K562 (cell line): ENCODE measurements around the gene HSPB6. TPM values are rescaled to one million over a fixed set of nuclear protein-coding genes. Genes with fewer than 3 reads are reported as not detected.
A peak's percentile ranks its signal among the peaks of the same experiment; 100 is the strongest.

Source experiments
- CREB1 ChIP-seq, 2 experiments: sonication (generic) in 1 of 2; formaldehyde crosslinking in 1 of 2; IDR thresholded peaks; 2 replicates each; pipeline versions ENCODE4 v1.6.1 to v1.8.0; 2012 to 2022; ENCODE audit warnings: inconsistent platforms in 1 of 2, mild to moderate bottlenecking in 1 of 2, missing genetic modification reagents in 1 of 2, moderate library complexity in 1 of 2
- DDX20 ChIP-seq: fragments of 450-650 bp; IDR thresholded peaks from 2 replicates; pipeline ENCODE4 v1.6.1; 2016; ENCODE audit warnings: missing genetic modification characterization, low read depth, mild to moderate bottlenecking, missing compliant biosample characterization, moderate library complexity
- DNMT1 ChIP-seq: fragments of 450-650 bp; IDR thresholded peaks from 2 replicates; pipeline ENCODE4 v1.6.1; 2016; ENCODE audit warnings: antibody characterized with exemption, mild to moderate bottlenecking
- E2F1 ChIP-seq: sonication (generic); formaldehyde crosslinking; IDR thresholded peaks from 2 replicates; pipeline ENCODE4 v1.8.1; 2023; ENCODE audit warnings: mild to moderate bottlenecking, missing genetic modification reagents, moderate library complexity
- ESRRB ChIP-seq: fragments of 250-450 bp; sonication (Bioruptor Pico); IDR thresholded peaks from 2 replicates; pipeline ENCODE4 v1.5.0; 2020; ENCODE audit warnings: mild to moderate bottlenecking, moderate library complexity, borderline replicate concordance
- ID3 ChIP-seq, 2 experiments: fragments of 250-450 bp in 1 of 2; fragments of 450-650 bp in 1 of 2; sonication (Bioruptor Pico) in 1 of 2; IDR thresholded peaks; 2 replicates each; pipeline versions ENCODE4 v1.6.1 to v1.8.0; 2016 to 2021; ENCODE audit warnings: mild to moderate bottlenecking in 2 of 2, moderate library complexity in 2 of 2, missing compliant biosample characterization in 1 of 2, missing genetic modification characterization in 1 of 2
- POLR2AphosphoS5 ChIP-seq: IDR thresholded peaks from 2 replicates; pipeline ENCODE4 v1.6.1; 2011; ENCODE audit warnings: mild to moderate bottlenecking, low read depth, low read length, moderate library complexity; ENCODE audit not compliant: control insufficient read depth, insufficient read depth
- SMAD2 ChIP-seq: fragments of 150-350 bp; IDR thresholded peaks from 2 replicates; pipeline ENCODE4 v1.6.1; 2014; ENCODE audit warnings: low read depth, mild to moderate bottlenecking, low read length
- SMARCB1 ChIP-seq: IDR thresholded peaks from 2 replicates; pipeline ENCODE4 v1.6.1; 2011; ENCODE audit warnings: improper control_type of control experiment, low read depth; ENCODE audit not compliant: insufficient read length
- ZNF23 ChIP-seq: fragments of 250-450 bp; sonication (Bioruptor Pico); IDR thresholded peaks from 2 replicates; pipeline ENCODE4 v1.4.0; 2020; ENCODE audit warnings: mild to moderate bottlenecking
- polyA plus RNA-seq, 8 experiments: library from polyadenylated mRNA; depleted of rRNA in 4 of 8; stranded (reverse) in 5 of 8; unstranded in 3 of 8; fragments of >200 nt; fragmentation: Nextera tagmentation in 2 of 8; fragmentation: Illumina TruSeq in 1 of 8; extraction: Ambion mirVana in 2 of 8; extraction: Trizol in 1 of 8; gene quantifications; 2 replicates each; pipeline versions ENCODE4 v1.2.1 to v1.2.3, GENCODE V29; 2011 to 2014; ENCODE audit warnings: inconsistent platforms in 1 of 8, missing spikeins in 1 of 8
- total RNA-seq, 7 experiments: library from RNA; depleted of rRNA in 6 of 7; stranded (reverse); fragments of >200 nt in 6 of 7; fragmentation: Illumina TruSeq in 2 of 7; extraction: Trizol in 2 of 7; gene quantifications; 2 replicates each; pipeline versions ENCODE4 v1.2.1 to v1.2.3, GENCODE V29; 2011 to 2021; ENCODE audit warnings: low replicate concordance in 1 of 7
- TF ChIP-seq, protein P1 (sequence below), 2 experiments: fragments of 450-650 bp; IDR thresholded peaks; 2 replicates each; pipeline ENCODE4 v1.6.1; 2018; ENCODE audit warnings: mild to moderate bottlenecking in 2 of 2, low read depth in 1 of 2; ENCODE audit not compliant: partially characterized antibody in 2 of 2
- TF ChIP-seq, protein P2 (sequence below), 2 experiments: IDR thresholded peaks; 2 replicates each; pipeline ENCODE4 v1.6.1; 2011; ENCODE audit warnings: borderline replicate concordance in 1 of 2, control low read depth in 1 of 2, low read depth in 1 of 2, low read length in 1 of 2, mild to moderate bottlenecking in 1 of 2, mixed read lengths in 1 of 2, moderate library complexity in 1 of 2; ENCODE audit not compliant: insufficient read depth in 1 of 2, insufficient read length in 1 of 2, poor library complexity in 1 of 2, severe bottlenecking in 1 of 2; ENCODE audit errors: extremely low read depth in 1 of 2
- TF ChIP-seq, protein P3 (sequence below): sonication (generic); formaldehyde crosslinking; IDR thresholded peaks from 2 replicates; pipeline ENCODE4 v1.8.0; 2022; ENCODE audit warnings: missing genetic modification reagents, mild to moderate bottlenecking, borderline replicate concordance

The HSPB6 gene
- total and polyA plus RNA-seq, 9 of the 15 experiments (the other 6 are each of a cell fraction or from before 2014, with no cell fraction given): 0.55 TPM; not detected in 8

DNA sequence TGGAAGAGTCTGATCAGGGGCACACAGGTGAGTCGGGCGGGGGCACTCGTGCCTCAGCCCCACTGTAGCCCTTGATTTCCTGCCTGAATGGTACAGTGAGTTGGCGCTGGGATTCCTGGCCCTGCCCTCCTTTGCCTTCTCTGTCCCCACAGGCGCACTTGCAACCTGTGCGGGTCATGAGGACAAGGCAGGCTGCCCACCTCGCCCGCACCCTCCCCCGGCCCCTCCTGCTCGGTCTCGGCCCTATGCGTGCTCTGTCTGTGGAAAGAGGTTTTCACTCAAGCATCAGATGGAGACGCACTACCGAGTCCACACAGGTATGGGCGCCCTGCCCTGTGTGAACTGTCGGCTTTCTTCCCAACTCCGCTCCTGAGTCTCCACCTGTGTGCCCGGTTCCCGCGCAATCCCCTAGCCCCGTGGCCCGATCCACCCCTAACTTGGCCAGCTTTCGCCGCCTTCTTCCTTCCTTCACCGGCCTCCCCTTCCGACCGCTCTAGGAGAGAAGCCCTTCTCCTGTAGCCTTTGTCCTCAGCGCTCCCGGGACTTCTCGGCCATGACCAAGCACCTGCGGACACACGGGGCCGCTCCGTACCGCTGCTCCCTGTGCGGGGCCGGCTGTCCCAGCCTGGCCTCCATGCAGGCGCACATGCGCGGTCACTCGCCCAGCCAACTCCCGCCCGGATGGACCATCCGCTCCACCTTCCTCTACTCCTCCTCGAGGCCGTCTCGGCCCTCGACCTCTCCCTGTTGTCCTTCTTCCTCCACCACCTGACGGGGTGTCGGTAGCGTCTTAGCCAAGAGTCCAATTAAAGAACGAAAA lies 40.6 kb downstream of the HSPB6 start (continued):
- TF ChIP-seq, protein P1, sequence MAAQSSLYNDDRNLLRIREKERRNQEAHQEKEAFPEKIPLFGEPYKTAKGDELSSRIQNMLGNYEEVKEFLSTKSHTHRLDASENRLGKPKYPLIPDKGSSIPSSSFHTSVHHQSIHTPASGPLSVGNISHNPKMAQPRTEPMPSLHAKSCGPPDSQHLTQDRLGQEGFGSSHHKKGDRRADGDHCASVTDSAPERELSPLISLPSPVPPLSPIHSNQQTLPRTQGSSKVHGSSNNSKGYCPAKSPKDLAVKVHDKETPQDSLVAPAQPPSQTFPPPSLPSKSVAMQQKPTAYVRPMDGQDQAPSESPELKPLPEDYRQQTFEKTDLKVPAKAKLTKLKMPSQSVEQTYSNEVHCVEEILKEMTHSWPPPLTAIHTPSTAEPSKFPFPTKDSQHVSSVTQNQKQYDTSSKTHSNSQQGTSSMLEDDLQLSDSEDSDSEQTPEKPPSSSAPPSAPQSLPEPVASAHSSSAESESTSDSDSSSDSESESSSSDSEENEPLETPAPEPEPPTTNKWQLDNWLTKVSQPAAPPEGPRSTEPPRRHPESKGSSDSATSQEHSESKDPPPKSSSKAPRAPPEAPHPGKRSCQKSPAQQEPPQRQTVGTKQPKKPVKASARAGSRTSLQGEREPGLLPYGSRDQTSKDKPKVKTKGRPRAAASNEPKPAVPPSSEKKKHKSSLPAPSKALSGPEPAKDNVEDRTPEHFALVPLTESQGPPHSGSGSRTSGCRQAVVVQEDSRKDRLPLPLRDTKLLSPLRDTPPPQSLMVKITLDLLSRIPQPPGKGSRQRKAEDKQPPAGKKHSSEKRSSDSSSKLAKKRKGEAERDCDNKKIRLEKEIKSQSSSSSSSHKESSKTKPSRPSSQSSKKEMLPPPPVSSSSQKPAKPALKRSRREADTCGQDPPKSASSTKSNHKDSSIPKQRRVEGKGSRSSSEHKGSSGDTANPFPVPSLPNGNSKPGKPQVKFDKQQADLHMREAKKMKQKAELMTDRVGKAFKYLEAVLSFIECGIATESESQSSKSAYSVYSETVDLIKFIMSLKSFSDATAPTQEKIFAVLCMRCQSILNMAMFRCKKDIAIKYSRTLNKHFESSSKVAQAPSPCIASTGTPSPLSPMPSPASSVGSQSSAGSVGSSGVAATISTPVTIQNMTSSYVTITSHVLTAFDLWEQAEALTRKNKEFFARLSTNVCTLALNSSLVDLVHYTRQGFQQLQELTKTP (IDR thresholded peaks at IDR 0.05; ENCODE audit: low read depth in 1 of 2, partially characterized antibody in 2 of 2): no peak
- TF ChIP-seq, protein P2, sequence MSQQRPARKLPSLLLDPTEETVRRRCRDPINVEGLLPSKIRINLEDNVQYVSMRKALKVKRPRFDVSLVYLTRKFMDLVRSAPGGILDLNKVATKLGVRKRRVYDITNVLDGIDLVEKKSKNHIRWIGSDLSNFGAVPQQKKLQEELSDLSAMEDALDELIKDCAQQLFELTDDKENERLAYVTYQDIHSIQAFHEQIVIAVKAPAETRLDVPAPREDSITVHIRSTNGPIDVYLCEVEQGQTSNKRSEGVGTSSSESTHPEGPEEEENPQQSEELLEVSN (IDR thresholded peaks at IDR 0.05; ENCODE audit: borderline replicate concordance in 1 of 2, extremely low read depth in 1 of 2, insufficient read depth in 1 of 2, insufficient read length in 1 of 2, low read depth in 1 of 2, low read length in 1 of 2, poor library complexity in 1 of 2, severe bottlenecking in 1 of 2): peak; percentile 83 to 87
- TF ChIP-seq DDX20 (tag) (no peak), SMARCB1 (no peak), ZNF23 (CRISPR knock-in tag) (no peak), E2F1 (CRISPR knock-in tag) (no peak), ID3 (CRISPR knock-in tag; IDR thresholded peaks at IDR 0.05) (no peak), ID3 (tag; IDR thresholded peaks at IDR 0.05) (peak; percentile 67; the same call in 1 of the 2 replicates), CREB1 (IDR thresholded peaks at IDR 0.05) (no peak), CREB1 (CRISPR knock-in tag; IDR thresholded peaks at IDR 0.05) (no peak; the same call in 1 of the 2 replicates), ESRRB (no peak), SMAD2 (no peak), POLR2AphosphoS5 (no peak), DNMT1 (no peak)
- TF ChIP-seq, protein P3, sequence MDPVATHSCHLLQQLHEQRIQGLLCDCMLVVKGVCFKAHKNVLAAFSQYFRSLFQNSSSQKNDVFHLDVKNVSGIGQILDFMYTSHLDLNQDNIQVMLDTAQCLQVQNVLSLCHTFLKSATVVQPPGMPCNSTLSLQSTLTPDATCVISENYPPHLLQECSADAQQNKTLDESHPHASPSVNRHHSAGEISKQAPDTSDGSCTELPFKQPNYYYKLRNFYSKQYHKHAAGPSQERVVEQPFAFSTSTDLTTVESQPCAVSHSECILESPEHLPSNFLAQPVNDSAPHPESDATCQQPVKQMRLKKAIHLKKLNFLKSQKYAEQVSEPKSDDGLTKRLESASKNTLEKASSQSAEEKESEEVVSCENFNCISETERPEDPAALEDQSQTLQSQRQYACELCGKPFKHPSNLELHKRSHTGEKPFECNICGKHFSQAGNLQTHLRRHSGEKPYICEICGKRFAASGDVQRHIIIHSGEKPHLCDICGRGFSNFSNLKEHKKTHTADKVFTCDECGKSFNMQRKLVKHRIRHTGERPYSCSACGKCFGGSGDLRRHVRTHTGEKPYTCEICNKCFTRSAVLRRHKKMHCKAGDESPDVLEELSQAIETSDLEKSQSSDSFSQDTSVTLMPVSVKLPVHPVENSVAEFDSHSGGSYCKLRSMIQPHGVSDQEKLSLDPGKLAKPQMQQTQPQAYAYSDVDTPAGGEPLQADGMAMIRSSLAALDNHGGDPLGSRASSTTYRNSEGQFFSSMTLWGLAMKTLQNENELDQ (CRISPR knock-in tag): no peak
